HL-60 (cell line): ENCODE measurements around the gene BEND3.
"Not testable (repeated sequence)": the region's sequence is repeated elsewhere in the genome, so short reads cannot be mapped to it uniquely, and the experiment has no call there.

Experiments
- DNase-seq, 2 experiments: peaks; one replicate each; pipeline ENCODE4 v3.0.0-alpha.2; 2010 to 2020; ENCODE audit warnings: low read depth in 1 of 2, low spot score in 1 of 2
- H3K27ac ChIP-seq: fragments of 250-450 bp; sonication (Bioruptor Pico); replicated peaks from 2 replicates; pipeline ENCODE4 v1.5.1; 2020; ENCODE audit warnings: mild to moderate bottlenecking, moderate library complexity
- H3K27me3 ChIP-seq: fragments of 250-450 bp; sonication (Bioruptor Pico); 2 replicates; pipeline ENCODE4 v1.5.1; 2021; ENCODE audit warnings: mild to moderate bottlenecking, moderate library complexity; ENCODE audit not compliant: insufficient read depth, poor library complexity, severe bottlenecking
- H3K4me3 ChIP-seq: replicated peaks from 2 replicates; pipeline ENCODE4 v1.5.1; 2011; ENCODE audit warnings: mild to moderate bottlenecking, control low read depth, low read length; ENCODE audit not compliant: insufficient read depth
- GABPA ChIP-seq: IDR thresholded peaks from 2 replicates; pipeline ENCODE4 v1.6.1; 2012; ENCODE audit warnings: low read depth
- POLR2AphosphoS5 ChIP-seq: IDR thresholded peaks from 2 replicates; pipeline ENCODE4 v1.6.1; 2012; ENCODE audit warnings: low read depth
- SPI1 ChIP-seq: IDR thresholded peaks from 2 replicates; pipeline ENCODE4 v1.6.1; 2012; ENCODE audit warnings: low read depth, mild to moderate bottlenecking, borderline replicate concordance
- TF ChIP-seq, protein P1 (sequence below): IDR thresholded peaks from one replicate; pipeline ENCODE4 v1.5.1; 2011; ENCODE audit warnings: low read length, control low read depth, inconsistent platforms; ENCODE audit not compliant: insufficient read depth
- TF ChIP-seq, protein P2 (sequence below): IDR thresholded peaks from 2 replicates; pipeline ENCODE4 v1.6.1; 2012; ENCODE audit warnings: low read depth; ENCODE audit not compliant: insufficient replicate concordance

The BEND3 gene

DNA sequence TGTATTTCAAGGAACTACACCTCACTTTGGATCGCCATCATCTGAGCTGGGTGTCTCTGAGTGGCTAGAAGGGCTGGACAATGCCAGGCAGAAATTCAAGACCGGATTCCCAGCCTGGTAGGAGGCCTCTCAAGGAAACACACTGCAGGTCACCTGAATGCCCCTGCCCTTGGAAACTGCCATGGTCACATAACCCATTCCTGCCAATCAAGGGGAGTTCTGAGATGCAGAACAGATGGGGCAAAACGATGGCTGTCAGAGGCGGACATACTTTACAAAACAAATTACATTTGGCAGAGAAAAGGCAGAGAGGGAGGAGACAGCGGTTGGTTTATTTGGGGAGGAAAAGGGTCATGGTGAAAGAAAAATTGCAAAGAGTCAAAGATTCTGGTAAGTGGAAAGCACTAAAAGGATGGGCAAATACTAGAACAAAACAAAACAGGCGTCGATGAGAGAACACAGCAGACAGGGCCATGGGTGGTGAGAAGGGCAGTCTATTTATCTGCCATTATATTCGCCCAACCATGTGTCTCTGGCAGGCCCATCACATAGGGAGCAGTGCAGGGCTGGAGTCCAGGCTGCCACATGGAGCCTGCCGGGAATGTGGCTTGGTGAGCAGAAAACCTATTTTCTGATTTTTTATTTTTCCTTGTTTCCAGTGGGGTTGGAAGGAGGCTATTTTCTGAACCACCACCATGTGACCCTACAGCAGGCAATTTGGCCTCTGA, 13.5 kb downstream of the BEND3 start:
- TF ChIP-seq, protein P1, sequence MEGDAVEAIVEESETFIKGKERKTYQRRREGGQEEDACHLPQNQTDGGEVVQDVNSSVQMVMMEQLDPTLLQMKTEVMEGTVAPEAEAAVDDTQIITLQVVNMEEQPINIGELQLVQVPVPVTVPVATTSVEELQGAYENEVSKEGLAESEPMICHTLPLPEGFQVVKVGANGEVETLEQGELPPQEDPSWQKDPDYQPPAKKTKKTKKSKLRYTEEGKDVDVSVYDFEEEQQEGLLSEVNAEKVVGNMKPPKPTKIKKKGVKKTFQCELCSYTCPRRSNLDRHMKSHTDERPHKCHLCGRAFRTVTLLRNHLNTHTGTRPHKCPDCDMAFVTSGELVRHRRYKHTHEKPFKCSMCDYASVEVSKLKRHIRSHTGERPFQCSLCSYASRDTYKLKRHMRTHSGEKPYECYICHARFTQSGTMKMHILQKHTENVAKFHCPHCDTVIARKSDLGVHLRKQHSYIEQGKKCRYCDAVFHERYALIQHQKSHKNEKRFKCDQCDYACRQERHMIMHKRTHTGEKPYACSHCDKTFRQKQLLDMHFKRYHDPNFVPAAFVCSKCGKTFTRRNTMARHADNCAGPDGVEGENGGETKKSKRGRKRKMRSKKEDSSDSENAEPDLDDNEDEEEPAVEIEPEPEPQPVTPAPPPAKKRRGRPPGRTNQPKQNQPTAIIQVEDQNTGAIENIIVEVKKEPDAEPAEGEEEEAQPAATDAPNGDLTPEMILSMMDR, result no peak
- TF ChIP-seq GABPA, result no peak
- no peak for TF ChIP-seq SPI1
- TF ChIP-seq, protein P2, sequence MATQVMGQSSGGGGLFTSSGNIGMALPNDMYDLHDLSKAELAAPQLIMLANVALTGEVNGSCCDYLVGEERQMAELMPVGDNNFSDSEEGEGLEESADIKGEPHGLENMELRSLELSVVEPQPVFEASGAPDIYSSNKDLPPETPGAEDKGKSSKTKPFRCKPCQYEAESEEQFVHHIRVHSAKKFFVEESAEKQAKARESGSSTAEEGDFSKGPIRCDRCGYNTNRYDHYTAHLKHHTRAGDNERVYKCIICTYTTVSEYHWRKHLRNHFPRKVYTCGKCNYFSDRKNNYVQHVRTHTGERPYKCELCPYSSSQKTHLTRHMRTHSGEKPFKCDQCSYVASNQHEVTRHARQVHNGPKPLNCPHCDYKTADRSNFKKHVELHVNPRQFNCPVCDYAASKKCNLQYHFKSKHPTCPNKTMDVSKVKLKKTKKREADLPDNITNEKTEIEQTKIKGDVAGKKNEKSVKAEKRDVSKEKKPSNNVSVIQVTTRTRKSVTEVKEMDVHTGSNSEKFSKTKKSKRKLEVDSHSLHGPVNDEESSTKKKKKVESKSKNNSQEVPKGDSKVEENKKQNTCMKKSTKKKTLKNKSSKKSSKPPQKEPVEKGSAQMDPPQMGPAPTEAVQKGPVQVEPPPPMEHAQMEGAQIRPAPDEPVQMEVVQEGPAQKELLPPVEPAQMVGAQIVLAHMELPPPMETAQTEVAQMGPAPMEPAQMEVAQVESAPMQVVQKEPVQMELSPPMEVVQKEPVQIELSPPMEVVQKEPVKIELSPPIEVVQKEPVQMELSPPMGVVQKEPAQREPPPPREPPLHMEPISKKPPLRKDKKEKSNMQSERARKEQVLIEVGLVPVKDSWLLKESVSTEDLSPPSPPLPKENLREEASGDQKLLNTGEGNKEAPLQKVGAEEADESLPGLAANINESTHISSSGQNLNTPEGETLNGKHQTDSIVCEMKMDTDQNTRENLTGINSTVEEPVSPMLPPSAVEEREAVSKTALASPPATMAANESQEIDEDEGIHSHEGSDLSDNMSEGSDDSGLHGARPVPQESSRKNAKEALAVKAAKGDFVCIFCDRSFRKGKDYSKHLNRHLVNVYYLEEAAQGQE, result no peak
- TF ChIP-seq POLR2AphosphoS5, result no peak
- H3K27me3 ChIP-seq, result no peaks in the 10 kb centered on the region
- H3K27ac ChIP-seq, result no peak overlapping the region
- H3K4me3 ChIP-seq, result no peak overlapping the region
- no peak for DNase-seq

DNA sequence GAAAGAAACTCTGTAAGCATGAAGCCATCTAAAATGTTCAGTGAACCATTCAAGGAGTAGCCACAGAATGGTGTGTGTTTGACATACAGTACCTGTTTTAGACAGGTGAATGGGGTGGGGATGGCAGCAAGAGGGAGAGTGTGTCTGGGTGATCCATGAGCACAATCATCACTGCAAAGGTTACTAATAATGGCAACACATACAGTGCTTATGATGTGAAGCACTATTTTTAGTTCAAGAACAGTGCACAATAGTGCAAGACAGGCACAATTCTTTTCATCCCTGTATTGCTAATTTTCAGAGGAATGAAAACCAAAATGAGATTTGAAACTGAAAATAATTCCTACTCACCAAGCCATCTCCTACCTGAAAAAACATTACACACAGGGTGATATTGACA, 14.1 kb downstream of the BEND3 start:
- Histone ChIP-seq H3K27ac (no peak overlapping the region), H3K27me3 (no peaks in the 10 kb centered on the region), H3K4me3 (no peak overlapping the region)
- TF ChIP-seq, protein P1, result no peak
- TF ChIP-seq SPI1, result no peak
- TF ChIP-seq POLR2AphosphoS5, result no peak
- TF ChIP-seq GABPA, result no peak
- TF ChIP-seq, protein P2, result no peak
- DNase-seq, result no peak

DNA sequence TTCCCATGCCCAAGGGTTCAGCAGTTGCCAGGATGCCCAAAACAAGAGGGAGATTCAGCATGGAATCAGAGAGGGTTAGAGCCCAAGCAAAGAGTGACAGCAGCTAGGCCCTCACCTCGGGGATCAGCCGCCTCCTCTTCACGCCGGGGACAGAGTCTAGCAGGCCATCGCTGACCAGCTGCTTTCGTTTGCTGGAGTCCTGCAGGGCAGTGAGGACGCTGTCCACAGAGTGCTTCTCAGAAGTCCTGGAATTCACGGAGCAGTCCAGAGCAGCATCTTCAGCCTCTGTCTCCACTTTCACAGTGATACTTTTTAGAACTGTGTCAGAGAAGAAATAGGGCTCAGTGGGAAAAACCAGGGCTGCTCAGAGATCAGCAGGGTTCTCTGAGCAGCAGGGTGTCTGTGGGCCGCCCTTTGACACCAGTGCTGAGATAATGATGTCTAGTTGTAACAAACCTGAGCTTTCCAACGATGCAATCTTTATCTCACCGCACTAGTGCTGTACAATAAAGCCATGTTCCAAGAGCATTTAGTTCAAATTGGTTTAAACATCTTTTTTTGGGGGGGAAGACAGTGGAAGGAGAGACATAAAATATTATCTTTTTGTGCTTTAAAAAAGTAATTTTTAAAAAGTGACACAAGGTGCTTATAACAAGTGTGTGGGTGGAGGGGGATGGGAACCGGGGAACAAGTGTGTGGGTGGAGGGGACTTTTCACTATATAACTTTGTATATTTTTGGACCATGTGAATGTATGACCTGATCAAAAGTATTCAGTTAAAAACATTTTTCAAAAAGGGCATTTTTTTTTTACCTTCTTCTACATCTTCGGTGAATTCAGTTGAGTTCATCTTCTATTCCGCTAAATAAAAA, 16.6 kb downstream of the BEND3 start:
- Histone ChIP-seq H3K4me3 (no peak overlapping the region), H3K27me3 (no peaks in the 10 kb centered on the region), H3K27ac (no peak overlapping the region)
- DNase-seq, result no peak
- TF ChIP-seq SPI1 (no peak), POLR2AphosphoS5 (no peak), GABPA (no peak)
- TF ChIP-seq, protein P1, result no peak
- TF ChIP-seq, protein P2, result no peak

DNA sequence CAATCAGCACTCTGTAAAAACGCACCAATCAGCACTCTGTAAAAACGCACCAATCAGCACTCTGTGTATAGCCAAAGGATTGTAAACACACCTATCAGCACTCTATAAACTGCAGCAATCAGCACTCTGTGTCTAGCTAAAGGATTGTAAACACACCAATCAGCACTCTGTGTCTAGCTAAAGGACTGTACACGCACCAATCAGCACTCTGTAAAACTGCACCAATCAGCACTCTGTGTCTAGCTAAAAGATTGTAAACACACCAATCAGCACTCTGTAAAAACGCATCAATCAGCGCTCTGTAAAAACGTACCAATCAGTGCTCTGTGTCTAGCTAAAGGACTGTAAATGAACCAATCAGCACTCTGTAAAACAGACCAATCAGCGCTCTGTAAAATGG, 30.9 kb downstream of the BEND3 start:
- DNase-seq, H3K27ac ChIP-seq, H3K4me3 ChIP-seq, H3K27me3 ChIP-seq: not testable (repeated sequence)
